HepG2 (cell line): ENCODE data around the gene NYNRIN. TPM values are rescaled to one million over a fixed set of nuclear protein-coding genes. Genes with fewer than 3 reads are reported as not detected.

Source experiments
- CHCHD3 ChIP-seq: sonication (generic); formaldehyde crosslinking; IDR thresholded peaks from 2 replicates; pipeline ENCODE4 v1.8.0; 2022; ENCODE audit warnings: mild to moderate bottlenecking, missing genetic modification reagents, moderate library complexity
- ELK4 ChIP-seq: sonication (generic); formaldehyde crosslinking; IDR thresholded peaks from 2 replicates; pipeline ENCODE4 v1.9.0; 2021; ENCODE audit warnings: missing genetic modification reagents, borderline replicate concordance
- HNRNPK ChIP-seq: fragments of 200-400 bp; formaldehyde crosslinking; IDR thresholded peaks from 2 replicates; pipeline ENCODE4 v1.6.1; 2018; ENCODE audit warnings: low read length, low read depth, moderate library complexity, mild to moderate bottlenecking; ENCODE audit not compliant: poor library complexity, severe bottlenecking
- KDM5A ChIP-seq: fragments of 200-600 bp; sonication (generic); IDR thresholded peaks from 2 replicates; pipeline ENCODE4 v1.7.0; 2018; ENCODE audit warnings: antibody characterized with exemption, mild to moderate bottlenecking, low read length, borderline replicate concordance
- MBNL3 ChIP-seq: fragments of 250-450 bp; sonication (Bioruptor Pico); conservative IDR thresholded peaks from 2 replicates; pipeline ENCODE4 v1.8.0; 2022; ENCODE audit warnings: mild to moderate bottlenecking, inconsistent platforms
- POLR2A ChIP-seq, 2 experiments: IDR thresholded peaks; 2 replicates each; pipeline ENCODE4 v1.6.1; 2011; ENCODE audit warnings: low read depth in 2 of 2, low read length in 2 of 2, mild to moderate bottlenecking in 1 of 2, moderate library complexity in 1 of 2; ENCODE audit not compliant: insufficient read depth in 1 of 2
- SOX6 ChIP-seq, 2 experiments: fragments of 450-650 bp in 1 of 2; sonication (generic) in 1 of 2; formaldehyde crosslinking in 1 of 2; IDR thresholded peaks; 2 replicates each; pipeline versions ENCODE4 v1.4.0 to v1.6.1; 2017 to 2020; ENCODE audit warnings: antibody characterized with exemption in 1 of 2, mild to moderate bottlenecking in 1 of 2, missing genetic modification reagents in 1 of 2
- TOPORS ChIP-seq: sonication (generic); formaldehyde crosslinking; IDR thresholded peaks from 2 replicates; pipeline ENCODE4 v1.8.0; 2023; ENCODE audit warnings: mild to moderate bottlenecking, missing genetic modification reagents
- WIZ ChIP-seq: sonication (generic); formaldehyde crosslinking; IDR thresholded peaks from 2 replicates; pipeline ENCODE4 v1.5.1; 2020; ENCODE audit warnings: mild to moderate bottlenecking, missing genetic modification reagents
- ZNF101 ChIP-seq: sonication (generic); formaldehyde crosslinking; IDR thresholded peaks from 2 replicates; pipeline ENCODE4 v1.4.0; 2020; ENCODE audit warnings: mild to moderate bottlenecking, low read depth, missing genetic modification reagents, borderline replicate concordance
- ZNF280B ChIP-seq: sonication (generic); formaldehyde crosslinking; IDR thresholded peaks from 2 replicates; pipeline ENCODE4 v1.5.0; 2020; ENCODE audit warnings: missing genetic modification reagents, mild to moderate bottlenecking, borderline replicate concordance
- ZNF547 ChIP-seq: sonication (generic); formaldehyde crosslinking; IDR thresholded peaks from 2 replicates; pipeline ENCODE4 v1.5.1; 2020; ENCODE audit warnings: mild to moderate bottlenecking, missing genetic modification reagents
- ZNF550 ChIP-seq: sonication (generic); formaldehyde crosslinking; IDR thresholded peaks from 2 replicates; pipeline ENCODE4 v1.4.0; 2020; ENCODE audit warnings: mild to moderate bottlenecking, missing genetic modification reagents, borderline replicate concordance
- ZNF616 ChIP-seq: sonication (generic); formaldehyde crosslinking; IDR thresholded peaks from 2 replicates; pipeline ENCODE4 v1.5.0; 2020; ENCODE audit warnings: low read depth, mild to moderate bottlenecking, missing genetic modification reagents
- polyA plus RNA-seq, 8 experiments: library from polyadenylated mRNA; depleted of rRNA in 3 of 8; stranded (reverse) in 7 of 8; unstranded in 1 of 8; fragments of >200 nt; fragmentation: Illumina TruSeq in 4 of 8; extraction: Trizol in 4 of 8; gene quantifications; 2 replicates each; pipeline versions ENCODE4 v1.2.1 to v1.2.3, GENCODE V29; 2011 to 2016; ENCODE audit warnings: low read depth in 4 of 8, missing spikeins in 1 of 8, mixed read lengths in 1 of 8; ENCODE audit not compliant: insufficient read depth in 1 of 8
- total RNA-seq, 5 experiments: library from RNA; depleted of rRNA; stranded (reverse); fragments of >200 nt; fragmentation: Illumina TruSeq; extraction: Trizol; gene quantifications; 2 replicates each; pipeline ENCODE4 v1.2.3, GENCODE V29; 2016; ENCODE audit warnings: low read depth in 1 of 5
- TF ChIP-seq, protein P1 (sequence below): sonication (generic); formaldehyde crosslinking; conservative IDR thresholded peaks from 2 replicates; pipeline ENCODE4 v1.4.0; 2020; ENCODE audit warnings: missing genetic modification reagents
- TF ChIP-seq, protein P2 (sequence below): sonication (generic); formaldehyde crosslinking; IDR thresholded peaks from 2 replicates; pipeline ENCODE4 v1.8.1; 2023; ENCODE audit warnings: missing genetic modification reagents, mild to moderate bottlenecking, borderline replicate concordance
- TF ChIP-seq, protein P3 (sequence below): sonication (generic); formaldehyde crosslinking; IDR thresholded peaks from 2 replicates; pipeline ENCODE4; 2020; ENCODE audit warnings: missing genetic modification reagents, mild to moderate bottlenecking, borderline replicate concordance

Gene NYNRIN
- total and polyA plus RNA-seq, 2 of the 13 experiments (the other 11 are each of a cell fraction or from before 2014, with no cell fraction given), result 0.63 to 1.1 TPM

DNA sequence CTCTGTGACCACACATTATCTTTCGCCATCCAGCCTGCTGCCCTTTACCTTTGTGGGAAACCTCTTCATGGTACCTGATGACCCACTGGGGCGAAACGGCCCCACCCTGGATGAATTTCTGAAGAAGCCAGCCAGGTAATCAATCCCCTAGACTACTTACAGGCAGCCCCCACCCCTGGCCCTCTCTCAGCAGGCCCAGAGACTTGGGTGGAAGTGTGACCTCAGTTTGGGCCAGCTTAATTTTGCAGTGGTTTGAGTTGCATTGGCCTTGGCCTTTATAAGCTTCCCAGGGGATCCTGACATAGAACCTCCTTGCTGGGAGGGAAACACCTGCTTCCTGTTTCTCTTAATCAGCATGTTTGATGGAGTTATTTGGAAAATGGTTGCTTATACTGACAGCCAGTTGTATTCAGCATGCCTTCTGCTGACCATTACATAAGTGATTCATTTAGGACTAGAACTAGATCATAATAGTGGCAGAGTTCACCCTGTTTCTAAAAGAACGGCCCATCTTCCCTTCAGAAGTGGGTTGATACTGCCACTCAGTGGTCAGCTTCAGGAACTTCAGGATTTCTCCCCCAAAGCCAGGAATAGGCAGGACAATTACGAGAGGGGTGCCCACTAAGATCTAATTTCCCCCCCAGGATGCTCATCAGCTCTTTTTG, 37.7 kb downstream of the NYNRIN start (continued):
- no peak; the same call in 1 of the 2 replicates for TF ChIP-seq ZNF280B
- TF ChIP-seq WIZ (CRISPR knock-in tag), result no peak
- peak in 1 of 2 experiments; percentile 47; a peak in 1 of 4 replicates for TF ChIP-seq POLR2A (IDR thresholded peaks at IDR 0.05; ENCODE audit: insufficient read depth in 1 of 2, low read depth in 2 of 2, low read length in 2 of 2)
- no peak for TF ChIP-seq ELK4 (CRISPR knock-in tag)
- TF ChIP-seq TOPORS (CRISPR knock-in tag), result no peak; the same call in 1 of the 2 replicates
- no peak for TF ChIP-seq ZNF550 (CRISPR knock-in tag)
- TF ChIP-seq ZNF547, result no peak; the same call in 1 of the 2 replicates
- TF ChIP-seq, protein P1, sequence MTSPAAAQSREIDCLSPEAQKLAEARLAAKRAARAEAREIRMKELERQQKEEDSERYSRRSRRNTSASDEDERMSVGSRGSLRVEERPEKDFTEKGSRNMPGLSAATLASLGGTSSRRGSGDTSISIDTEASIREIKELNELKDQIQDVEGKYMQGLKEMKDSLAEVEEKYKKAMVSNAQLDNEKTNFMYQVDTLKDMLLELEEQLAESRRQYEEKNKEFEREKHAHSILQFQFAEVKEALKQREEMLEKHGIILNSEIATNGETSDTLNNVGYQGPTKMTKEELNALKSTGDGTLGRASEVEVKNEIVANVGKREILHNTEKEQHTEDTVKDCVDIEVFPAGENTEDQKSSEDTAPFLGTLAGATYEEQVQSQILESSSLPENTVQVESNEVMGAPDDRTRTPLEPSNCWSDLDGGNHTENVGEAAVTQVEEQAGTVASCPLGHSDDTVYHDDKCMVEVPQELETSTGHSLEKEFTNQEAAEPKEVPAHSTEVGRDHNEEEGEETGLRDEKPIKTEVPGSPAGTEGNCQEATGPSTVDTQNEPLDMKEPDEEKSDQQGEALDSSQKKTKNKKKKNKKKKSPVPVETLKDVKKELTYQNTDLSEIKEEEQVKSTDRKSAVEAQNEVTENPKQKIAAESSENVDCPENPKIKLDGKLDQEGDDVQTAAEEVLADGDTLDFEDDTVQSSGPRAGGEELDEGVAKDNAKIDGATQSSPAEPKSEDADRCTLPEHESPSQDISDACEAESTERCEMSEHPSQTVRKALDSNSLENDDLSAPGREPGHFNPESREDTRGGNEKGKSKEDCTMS, result no peak
- TF ChIP-seq ZNF616, result no peak
- peak; percentile 63; the same call in 1 of the 2 replicates for TF ChIP-seq KDM5A
- TF ChIP-seq, protein P2, sequence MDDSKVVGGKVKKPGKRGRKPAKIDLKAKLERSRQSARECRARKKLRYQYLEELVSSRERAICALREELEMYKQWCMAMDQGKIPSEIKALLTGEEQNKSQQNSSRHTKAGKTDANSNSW, result no peak
- TF ChIP-seq HNRNPK, result no peak
- no peak for TF ChIP-seq SOX6 (IDR thresholded peaks at IDR 0.05)
- TF ChIP-seq SOX6 (CRISPR knock-in tag; IDR thresholded peaks at IDR 0.05), result no peak
- no peak for TF ChIP-seq CHCHD3 (CRISPR knock-in tag)
- no peak for TF ChIP-seq MBNL3 (CRISPR knock-in tag)
- TF ChIP-seq ZNF101 (CRISPR knock-in tag), result no peak
- TF ChIP-seq, protein P3, sequence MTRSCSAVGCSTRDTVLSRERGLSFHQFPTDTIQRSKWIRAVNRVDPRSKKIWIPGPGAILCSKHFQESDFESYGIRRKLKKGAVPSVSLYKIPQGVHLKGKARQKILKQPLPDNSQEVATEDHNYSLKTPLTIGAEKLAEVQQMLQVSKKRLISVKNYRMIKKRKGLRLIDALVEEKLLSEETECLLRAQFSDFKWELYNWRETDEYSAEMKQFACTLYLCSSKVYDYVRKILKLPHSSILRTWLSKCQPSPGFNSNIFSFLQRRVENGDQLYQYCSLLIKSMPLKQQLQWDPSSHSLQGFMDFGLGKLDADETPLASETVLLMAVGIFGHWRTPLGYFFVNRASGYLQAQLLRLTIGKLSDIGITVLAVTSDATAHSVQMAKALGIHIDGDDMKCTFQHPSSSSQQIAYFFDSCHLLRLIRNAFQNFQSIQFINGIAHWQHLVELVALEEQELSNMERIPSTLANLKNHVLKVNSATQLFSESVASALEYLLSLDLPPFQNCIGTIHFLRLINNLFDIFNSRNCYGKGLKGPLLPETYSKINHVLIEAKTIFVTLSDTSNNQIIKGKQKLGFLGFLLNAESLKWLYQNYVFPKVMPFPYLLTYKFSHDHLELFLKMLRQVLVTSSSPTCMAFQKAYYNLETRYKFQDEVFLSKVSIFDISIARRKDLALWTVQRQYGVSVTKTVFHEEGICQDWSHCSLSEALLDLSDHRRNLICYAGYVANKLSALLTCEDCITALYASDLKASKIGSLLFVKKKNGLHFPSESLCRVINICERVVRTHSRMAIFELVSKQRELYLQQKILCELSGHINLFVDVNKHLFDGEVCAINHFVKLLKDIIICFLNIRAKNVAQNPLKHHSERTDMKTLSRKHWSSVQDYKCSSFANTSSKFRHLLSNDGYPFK (CRISPR knock-in tag), result peak; percentile 26; the same call in 1 of the 2 replicates
